GM19239 (cell line): ENCODE data around the gene PAAF1.
A peak's percentile ranks its signal among the peaks of the same experiment; 100 is the strongest.

ENCODE experiments used
- DNase-seq: peaks from one replicate; pipeline ENCODE4 v3.0.0; 2011; ENCODE audit warnings: low spot score; ENCODE audit not compliant: insufficient read length
- FAIRE-seq: peaks from 2 replicates; lab custom pipeline; 2011; peaks lifted over from hg19 to GRCh38; lab: Jason Lieb, UNC

PAAF1 gene, protein sequence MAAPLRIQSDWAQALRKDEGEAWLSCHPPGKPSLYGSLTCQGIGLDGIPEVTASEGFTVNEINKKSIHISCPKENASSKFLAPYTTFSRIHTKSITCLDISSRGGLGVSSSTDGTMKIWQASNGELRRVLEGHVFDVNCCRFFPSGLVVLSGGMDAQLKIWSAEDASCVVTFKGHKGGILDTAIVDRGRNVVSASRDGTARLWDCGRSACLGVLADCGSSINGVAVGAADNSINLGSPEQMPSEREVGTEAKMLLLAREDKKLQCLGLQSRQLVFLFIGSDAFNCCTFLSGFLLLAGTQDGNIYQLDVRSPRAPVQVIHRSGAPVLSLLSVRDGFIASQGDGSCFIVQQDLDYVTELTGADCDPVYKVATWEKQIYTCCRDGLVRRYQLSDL

DNA sequence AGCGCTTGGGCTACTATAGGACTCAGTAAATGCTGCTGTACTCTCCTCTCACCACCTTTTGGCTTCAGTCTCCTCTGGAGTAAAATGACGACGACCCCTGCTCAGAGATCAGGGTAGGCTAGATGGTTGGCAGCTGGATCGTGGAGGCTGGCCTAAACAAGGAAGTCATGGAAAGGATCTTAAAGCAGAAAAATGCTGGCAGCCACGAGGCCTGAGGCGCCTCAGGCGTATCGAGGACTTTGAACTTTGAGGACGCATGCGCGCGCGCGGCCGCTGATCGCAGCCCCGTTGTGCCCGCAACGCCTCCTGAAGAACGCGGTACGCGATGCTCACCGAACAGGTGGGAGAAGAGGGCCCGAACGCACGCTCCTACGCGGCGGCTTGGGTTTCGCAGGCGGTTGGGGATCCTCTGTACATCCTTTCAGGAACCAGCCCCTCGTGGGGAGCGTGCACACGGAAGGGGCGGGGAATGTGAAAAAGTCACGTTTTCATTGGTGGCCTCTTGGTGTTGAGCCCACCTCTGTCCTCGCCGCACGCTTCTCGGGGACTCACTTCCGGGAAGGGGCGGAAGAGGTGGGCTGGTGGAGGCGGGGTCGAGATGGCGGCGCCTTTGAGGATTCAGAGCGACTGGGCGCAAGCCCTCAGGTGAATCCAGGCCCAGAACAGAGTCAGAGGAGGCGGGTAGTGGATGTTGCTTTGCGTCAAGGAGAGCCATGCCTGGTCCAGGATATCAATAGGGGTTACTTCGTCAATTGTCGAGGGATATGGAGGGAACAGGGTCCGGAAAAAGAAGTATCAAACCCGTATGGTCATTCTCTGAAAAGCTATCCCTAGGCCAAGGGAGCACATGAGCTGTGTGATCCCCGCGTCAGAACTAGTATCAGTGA is at the start of gene PAAF1, which contains the start of gene COA4:
Gene PAAF1 (plus strand): TSS at position 576 of the 887 bp plus-strand sequence. CDS start 23 bp downstream, at position 599.
Gene COA4 (minus strand): TSS at position 423 of the 887 bp plus-strand sequence. CDS start 3,468 bp downstream, outside the sequence.
- DNase-seq (peak; percentile 92), FAIRE-seq (peak; percentile 96)

DNA sequence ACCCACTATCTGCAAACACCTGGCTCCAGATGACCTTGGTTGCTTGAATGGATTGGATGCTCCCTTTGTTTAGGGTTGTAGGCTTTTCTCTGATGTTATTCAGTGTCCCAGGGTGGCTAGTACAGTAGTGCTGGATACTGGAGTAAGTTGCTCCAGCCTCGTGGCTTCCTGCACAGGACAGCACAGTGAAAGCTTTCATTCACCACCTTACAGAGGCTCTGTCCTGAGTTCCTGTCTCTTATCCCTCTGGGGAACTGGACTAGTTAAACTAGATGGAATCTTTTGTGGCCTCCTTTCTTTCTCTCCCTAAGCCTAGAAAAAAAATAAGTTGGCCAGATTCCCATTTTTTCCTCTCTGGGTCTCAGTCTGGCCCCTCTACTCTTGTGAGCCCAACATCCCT is 46.5 kb upstream of the PAAF1 start:
- DNase-seq (no peak), FAIRE-seq (no peak)

DNA sequence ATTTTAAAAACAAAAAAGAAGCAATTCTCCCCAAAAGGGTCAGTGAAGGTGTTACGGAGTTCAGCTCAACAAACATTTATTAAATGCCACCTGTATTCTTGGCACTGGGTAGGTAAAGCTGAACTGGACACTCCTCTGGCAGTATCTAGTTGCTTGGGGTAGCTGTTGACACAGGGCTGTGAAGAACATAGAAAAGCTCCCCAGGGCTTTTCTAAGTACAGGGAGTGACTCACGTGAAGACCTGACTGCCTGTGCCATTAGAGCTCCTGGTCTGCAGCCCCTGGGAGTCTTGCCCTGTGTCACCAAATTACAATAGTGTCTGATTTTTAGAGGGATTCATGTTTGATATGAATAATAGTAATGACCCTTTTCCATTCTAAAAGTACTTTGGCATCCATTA is 43.7 kb upstream of the PAAF1 start:
- FAIRE-seq (no peak), DNase-seq (no peak)

DNA sequence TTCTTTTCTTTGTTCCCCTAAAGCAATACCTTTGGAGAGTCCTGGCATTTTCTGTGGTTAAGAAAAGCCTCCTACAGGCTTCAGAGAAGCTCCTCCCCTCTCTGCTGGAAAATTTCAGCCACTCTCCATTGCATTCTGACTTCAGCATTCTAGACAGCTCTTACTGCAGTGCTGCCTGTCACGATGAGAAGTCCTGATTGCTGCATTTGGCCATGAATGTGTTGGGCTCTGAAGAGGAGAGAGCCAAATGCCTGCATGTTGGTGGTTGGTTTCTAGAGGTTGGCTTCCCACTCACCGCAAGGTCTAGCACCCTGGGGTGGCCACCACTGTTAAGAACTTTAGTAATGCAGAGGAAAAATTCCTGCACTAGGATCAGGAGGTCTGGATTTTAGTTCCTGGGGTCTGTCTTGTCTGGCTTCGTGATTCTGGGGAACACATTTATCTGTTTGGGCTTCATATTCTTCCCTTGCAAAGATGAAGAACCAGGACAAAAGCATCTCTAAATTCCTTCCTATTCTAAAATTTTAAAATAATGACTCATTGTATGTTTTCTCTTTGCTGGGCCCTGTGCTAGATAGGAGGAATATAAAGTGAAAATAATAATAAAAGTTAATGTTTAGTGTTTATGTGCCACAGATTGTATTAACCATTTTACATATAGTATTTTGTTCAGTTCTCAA is 38.2 kb upstream of the PAAF1 start:
- no peak for DNase-seq
- no peak for FAIRE-seq

DNA sequence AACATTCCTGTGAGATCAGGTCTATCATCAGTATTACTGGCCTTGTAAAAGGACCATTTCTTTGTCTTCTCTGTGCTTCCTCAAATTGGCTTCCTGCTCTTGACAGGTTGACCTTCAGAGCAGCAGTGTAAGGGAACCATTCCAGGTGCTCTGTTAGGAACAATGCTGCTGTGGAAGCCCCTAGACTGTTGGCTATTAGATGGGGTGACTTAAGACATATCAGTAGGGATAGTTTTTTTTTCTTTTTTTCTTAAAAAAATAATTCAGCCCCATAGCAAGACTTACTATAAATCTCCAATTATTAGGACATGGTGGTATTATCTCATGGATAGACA is 37.7 kb upstream of the PAAF1 start:
- DNase-seq (no peak), FAIRE-seq (no peak)

DNA sequence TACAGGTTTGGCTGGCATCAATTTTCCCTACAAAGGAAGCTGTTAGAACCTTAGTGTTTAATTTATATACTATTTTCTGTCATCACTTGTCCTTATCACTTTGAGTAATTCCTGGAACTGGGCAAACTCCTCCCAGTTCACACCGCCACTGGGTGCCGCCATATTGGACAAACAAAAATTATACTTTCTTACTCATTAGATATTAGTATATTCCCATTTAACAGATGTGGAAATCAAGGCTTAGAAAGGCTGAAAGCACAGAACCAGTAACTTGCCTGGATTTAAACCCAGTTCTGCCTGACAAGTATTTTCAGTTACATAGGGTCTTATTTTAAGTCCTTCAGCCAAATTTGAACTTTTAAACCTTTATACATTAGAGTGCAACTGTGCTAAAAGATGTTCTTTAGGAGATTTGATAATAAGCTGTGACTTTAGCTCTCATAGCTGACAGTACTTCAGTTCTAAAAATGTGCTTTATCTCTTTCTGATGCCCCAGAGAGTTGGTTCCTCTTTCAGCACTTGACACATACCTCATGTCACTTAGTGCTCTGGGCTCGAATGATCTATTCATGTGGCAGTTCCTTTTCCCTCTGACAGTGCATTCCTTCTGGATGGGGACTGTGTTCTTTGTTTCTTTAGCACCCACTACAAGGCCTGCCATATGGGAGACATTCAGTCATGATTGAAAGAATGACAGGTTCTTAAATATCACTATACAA is 25.6 kb upstream of the PAAF1 start:
- FAIRE-seq = no peak

DNA sequence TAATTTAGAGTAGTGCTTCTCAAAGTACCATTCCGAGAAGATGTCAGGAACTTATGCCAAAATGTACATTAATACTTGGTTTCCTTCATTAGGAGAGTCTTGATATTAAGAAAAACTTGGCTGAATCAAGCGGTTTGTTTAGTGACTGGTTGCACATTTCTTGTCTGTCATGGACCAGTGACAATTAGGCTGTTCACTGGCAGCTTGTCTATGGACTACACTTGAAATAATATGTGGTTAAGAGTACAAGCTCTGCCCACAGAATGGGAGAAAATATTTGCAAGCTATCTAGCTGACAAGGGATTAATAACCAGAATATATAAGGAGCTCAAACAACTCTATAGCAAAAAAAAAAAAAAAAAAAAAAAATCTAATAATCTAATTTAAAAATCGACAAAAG is 24.8 kb upstream of the PAAF1 start:
- FAIRE-seq = no peak
- no peak for DNase-seq

More for the DNA sequence above, 25.6 kb upstream of the PAAF1 start:
- no peak for DNase-seq

DNA sequence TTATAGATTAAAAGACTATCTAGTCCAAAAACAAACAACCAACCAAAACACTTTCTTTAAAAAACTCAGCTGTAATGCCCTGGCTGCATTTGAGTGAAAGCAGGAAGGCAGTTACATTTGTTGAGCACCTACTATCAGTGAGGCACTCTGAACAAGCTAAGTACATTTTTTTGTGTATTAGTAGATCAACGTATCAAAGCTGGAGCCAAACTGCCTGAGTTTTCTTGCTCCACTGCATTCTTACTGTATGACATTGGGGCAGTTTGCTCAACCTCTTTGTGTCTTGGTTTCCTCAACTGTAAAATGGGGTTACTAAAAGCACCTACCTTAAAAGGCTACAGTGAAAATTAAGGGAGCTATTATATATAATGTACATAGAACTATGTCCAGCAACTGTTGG is 22.1 kb upstream of the PAAF1 start:
- no peak for FAIRE-seq
- no peak for DNase-seq

DNA sequence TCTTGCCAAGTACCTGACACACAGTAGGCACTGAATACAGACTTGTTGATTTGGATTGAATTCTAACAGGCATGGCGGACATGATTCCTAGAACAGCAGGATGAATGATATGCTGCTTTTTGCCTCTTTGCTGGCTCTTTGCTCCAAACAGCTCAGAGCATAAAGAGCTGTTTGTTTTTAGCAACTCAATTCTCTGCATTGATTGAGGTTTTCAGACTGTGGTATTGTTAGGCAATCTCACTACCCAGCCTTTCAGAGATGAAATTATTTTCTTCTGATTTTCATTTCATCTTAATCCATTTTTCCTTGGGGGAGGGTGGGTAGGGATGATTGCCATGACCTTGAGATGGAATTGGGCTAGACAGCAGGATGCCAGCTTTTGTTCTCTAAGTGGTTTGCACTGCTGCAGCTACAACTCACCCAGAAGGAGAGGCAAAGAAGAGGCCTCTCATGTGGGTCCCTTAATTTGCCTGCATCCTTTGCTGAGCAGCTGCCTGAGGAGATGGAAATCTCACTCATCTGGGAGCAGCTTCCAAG is 20.7 kb upstream of the PAAF1 start:
- FAIRE-seq = no peak
- no peak for DNase-seq

DNA sequence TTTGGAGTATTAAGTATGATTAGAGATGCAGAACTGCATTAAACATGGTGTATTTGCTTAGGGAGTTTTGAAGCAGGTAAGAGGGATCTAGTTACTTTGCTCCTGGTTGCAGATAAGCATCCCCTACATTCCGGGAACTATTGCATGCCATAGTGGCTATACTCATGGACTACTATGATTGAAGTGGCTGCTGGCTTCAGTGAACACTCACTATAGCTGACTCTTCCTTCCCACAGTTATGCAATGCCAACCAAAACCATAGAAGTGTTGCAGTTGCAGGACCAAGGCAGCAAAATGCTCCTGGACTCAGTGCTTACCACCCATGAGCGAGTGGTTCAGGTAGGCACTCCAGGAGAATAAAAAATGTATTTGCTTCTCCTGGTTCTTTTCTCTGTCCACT is 17.1 kb upstream of the PAAF1 start:
- FAIRE-seq (no peak), DNase-seq (no peak)

DNA sequence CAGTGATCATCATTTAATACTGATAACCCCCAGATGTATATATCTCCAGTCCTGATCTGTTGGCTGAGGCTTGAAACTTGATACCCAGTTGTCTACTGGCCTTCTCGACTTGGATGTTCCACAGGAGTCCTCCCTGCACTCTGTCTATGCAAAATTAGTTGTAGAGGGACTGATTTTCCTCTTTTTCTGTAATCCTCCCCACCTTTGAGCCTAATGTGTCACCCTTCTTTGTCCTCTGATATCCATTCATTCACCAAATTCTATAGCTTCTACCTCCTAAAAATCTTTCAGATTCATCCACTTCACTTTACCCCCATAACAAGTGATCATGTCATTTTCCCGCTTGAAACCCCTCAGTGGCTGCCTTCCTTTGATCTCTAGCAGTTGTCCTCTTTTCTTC is 16.6 kb upstream of the PAAF1 start:
- DNase-seq (no peak), FAIRE-seq (no peak)

DNA sequence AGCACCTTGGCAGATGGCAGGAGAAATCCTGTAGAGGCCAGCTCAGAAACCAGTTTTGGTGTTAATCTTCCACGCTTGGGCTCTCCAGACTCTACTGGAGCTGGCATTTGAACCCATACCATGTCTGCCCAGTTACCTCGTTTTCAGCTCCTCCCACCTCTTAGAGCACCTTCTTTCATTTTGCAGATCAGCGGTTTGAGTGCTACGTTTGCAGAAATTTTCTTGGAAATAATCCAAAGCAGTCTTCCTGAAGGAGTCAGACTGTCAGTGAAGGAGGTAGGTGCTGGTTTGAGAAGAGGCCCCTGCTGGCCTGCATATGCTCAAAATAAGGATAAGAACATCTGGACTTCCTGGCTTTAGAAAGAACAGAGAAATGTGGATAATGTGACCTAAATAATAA is 13.8 kb upstream of the PAAF1 start:
- no peak for FAIRE-seq
- no peak for DNase-seq

DNA sequence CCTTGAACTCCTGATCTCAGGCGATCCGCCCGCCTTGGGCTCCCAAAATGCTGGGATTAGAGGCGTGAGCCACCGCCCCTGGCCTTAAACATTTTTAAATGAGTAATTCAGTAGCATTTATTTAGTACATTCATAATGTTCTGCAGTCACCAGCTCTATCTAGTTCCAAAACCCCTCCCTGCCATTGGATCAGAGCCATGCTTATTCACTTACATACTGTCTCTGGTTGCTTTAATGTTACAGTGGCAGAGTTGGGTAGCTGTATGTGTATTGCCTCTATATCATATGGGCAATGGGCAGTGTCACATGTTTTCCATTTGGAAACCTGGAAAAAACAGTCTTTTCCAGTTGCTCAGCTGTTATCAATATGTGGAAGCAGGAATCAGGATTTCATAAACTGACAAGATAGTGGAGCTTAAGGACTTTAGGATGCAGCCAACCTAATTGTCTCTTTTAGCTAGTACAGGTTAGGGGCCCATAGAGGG is 10.7 kb upstream of the PAAF1 start:
- FAIRE-seq = no peak

DNA sequence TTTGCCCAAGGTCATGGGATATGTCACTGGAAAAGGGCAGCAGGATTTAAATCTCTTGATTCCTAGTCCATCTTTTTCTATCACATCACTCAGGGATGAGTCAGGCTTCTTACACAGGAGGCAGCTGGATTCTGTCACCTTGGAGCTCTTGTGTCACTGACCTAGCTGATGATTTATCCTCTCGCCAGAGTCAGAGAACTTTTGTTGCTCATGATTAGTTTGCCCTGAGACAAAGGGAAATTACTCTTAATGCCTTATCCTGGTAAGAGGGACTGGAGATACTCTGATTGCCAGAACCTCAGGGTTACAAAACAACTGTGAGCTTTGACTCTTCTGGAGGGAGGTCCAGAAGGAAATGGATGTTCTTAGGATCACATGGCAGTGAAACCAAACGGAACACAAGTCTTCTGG is 10.2 kb upstream of the PAAF1 start:
- no peak for FAIRE-seq
- DNase-seq = no peak

More for the DNA sequence above, 10.7 kb upstream of the PAAF1 start:
- DNase-seq = no peak

DNA sequence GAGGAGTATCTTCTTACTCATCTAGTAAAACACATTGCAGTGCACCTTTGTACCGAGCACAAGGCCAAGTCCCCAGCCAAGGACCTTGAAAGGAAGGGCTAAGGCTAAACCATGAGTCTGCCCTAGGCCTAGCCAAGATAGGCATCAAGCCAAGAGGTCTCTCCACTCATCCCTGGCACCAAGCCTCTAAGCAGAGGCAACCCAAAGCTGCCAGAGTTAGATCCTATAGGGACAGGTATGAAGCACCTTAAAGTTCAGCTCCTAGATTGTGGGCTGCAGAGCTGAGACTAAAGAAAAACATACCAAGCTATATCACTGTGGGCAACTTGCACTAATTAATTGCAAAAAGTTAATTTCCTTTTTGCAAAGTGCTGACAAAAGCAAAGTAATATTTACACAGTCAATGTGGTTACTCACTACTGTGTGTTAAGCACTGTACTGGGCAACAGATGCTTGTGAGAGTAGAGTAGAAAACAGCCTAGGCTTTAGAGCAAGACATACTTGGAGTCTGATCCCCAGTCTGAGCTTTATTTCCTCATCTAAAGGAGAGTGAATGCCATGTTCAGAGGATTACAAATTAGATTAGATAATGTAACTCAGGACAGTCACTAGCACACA is 7.4 kb upstream of the PAAF1 start:
- no peak for DNase-seq
- FAIRE-seq = no peak

DNA sequence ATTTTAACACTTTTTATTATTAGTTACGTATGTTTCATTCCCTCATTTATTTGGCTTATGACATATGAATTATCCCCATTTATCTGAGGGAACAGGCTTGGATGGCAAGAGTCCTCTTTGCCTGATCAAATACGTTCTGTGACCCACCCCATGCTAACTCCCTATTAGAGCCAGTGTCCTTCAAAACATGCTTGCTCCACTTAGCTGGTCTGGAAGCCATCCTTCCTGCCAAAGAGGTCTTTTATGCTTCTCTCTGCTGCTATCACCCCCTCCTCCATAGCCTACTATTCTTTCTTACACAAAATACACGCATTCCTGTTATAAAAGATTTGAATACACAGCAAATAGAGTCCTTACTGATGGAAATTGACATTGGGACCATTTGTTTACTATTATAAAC is 6.5 kb upstream of the PAAF1 start:
- DNase-seq = no peak
- no peak for FAIRE-seq

DNA sequence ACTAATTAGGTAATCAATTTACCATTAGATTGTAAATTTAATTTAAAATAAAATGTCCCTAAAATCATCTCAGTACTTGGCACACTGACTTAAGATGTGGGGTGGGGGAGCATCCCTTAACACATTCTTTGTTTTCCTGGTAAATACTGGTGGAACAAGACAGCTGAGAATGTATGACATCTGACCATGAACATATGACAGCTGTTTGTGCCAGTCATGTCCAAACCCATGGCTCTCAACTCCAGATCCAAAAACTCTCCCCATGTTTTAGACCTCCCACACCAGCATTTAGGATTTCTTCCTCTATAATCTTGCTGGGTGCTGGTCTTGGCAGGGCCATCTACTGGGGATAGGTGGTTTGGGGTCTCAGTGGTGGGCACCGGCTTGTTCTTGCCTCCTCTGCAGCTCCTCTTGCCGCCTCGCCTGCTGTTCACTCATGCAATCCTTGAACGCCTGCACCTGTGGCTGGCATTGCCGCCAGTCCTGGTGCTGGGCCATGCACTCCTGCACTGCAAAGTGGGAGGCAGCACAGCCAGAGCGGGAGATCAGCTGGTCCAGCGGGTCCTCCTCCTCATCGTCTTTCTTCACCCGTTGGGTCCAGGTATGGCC is 3.9 kb upstream of the PAAF1 start:
- FAIRE-seq = no peak
- DNase-seq = no peak

DNA sequence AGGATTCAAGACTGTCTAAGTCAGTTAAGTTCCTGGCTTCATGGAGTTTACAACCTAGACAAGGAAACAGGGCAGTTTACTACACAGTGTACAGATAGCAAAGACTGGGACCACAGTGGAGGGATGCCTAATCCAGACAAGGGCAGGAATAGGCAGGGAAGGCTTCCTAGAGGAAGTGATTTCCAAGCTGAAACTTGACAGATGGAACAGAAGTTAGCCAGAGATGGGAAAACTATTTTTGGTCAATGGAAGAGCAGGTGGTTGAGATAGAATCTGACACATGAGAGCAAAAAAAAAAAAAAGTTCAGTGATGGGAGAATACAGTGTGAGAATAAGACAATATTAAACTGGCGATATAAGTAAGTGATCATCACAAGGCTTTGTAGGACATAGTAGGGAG is 1.4 kb upstream of the PAAF1 start:
- FAIRE-seq (no peak), DNase-seq (no peak)

DNA sequence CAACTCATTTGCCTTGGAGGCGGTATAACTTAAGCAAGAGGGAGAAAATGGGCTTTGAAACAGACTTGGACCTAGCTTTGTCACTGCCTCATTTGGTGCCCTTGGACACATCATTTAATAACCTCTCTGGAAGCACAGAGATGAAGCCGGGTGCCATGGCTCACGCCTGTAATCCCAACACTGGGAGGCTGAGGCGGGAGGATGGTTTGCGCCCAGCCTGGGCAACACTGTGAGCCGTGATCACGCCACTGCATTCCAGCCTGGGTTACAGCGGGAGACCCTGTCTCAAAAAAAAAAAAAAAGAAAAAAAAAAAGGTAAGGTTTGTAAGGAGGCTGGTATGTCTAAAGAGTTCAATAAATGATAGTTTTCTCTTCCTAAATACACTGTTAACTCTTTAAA is 959 bp upstream of the PAAF1 start:
- no peak for DNase-seq
- FAIRE-seq = no peak
